H9 (cell line): ENCODE results near the gene DPP3. TPM values are rescaled to one million over a fixed set of nuclear protein-coding genes. Genes with fewer than 3 reads are reported as not detected.

Experiments
- DNase-seq: peaks from one replicate; pipeline ENCODE4 v3.0.0-alpha.2; 2017
- H2AFZ ChIP-seq: one replicate; pipeline ENCODE4 v1.6.1; 2013; ENCODE audit warnings: mild to moderate bottlenecking, low read length, control low read depth, moderate library complexity
- H2AK5ac ChIP-seq: 2 replicates; pipeline ENCODE4 v1.6.1; 2013; ENCODE audit warnings: low read length, control low read depth, mixed read lengths; ENCODE audit not compliant: insufficient read length
- H2BK120ac ChIP-seq: one replicate; pipeline ENCODE4 v1.6.1; 2013; ENCODE audit warnings: low read depth, mild to moderate bottlenecking, low read length, control low read depth, inconsistent platforms; ENCODE audit not compliant: poor library complexity, severe bottlenecking
- H2BK12ac ChIP-seq: 2 replicates; pipeline ENCODE4 v1.6.1; 2013; ENCODE audit warnings: low read length, control low read depth, mixed read lengths, low read depth; ENCODE audit not compliant: insufficient read length
- H2BK15ac ChIP-seq: 2 replicates; pipeline ENCODE4 v1.6.1; 2013; ENCODE audit warnings: low read depth, low read length, control low read depth
- H2BK20ac ChIP-seq: one replicate; pipeline ENCODE4 v1.6.1; 2013; ENCODE audit warnings: low read depth, mild to moderate bottlenecking, low read length, control low read depth, inconsistent platforms; ENCODE audit not compliant: poor library complexity, severe bottlenecking
- H2BK5ac ChIP-seq: 2 replicates; pipeline ENCODE4 v1.6.1; 2013; ENCODE audit warnings: low read length, control low read depth, mixed read lengths; ENCODE audit not compliant: insufficient read length
- H3K14ac ChIP-seq: 2 replicates; pipeline ENCODE4 v1.6.1; 2013; ENCODE audit warnings: low read length, control low read depth; ENCODE audit not compliant: insufficient read depth
- H3K18ac ChIP-seq: 2 replicates; pipeline ENCODE4 v1.6.1; 2013; ENCODE audit warnings: low read depth, mild to moderate bottlenecking, mixed read lengths, low read length, control low read depth; ENCODE audit not compliant: insufficient read length
- H3K23ac ChIP-seq: 2 replicates; pipeline ENCODE4 v1.6.1; 2013; ENCODE audit warnings: low read length, control low read depth, mixed read lengths, low read depth; ENCODE audit not compliant: insufficient read length
- H3K23me2 ChIP-seq: 2 replicates; pipeline ENCODE4 v1.6.1; 2013; ENCODE audit warnings: low read depth, mild to moderate bottlenecking, mixed read lengths, low read length, control low read depth; ENCODE audit not compliant: insufficient read length, poor library complexity, severe bottlenecking
- H3K27ac ChIP-seq: 2 replicates; pipeline ENCODE4 v1.5.1; 2013; ENCODE audit warnings: low read length, control low read depth, mixed read lengths, low read depth; ENCODE audit not compliant: insufficient read length
- H3K27me3 ChIP-seq: 2 replicates; pipeline ENCODE4 v1.6.1; 2013; ENCODE audit warnings: low read length, control low read depth, inconsistent platforms; ENCODE audit not compliant: insufficient read depth
- H3K4ac ChIP-seq: 2 replicates; pipeline ENCODE4 v1.6.1; 2013; ENCODE audit warnings: low read depth, mild to moderate bottlenecking, control low read depth, inconsistent platforms, low read length, moderate library complexity
- H3K4me1 ChIP-seq: 2 replicates; pipeline ENCODE4 v1.6.1; 2013; ENCODE audit warnings: low read length, control low read depth, inconsistent platforms; ENCODE audit not compliant: insufficient read depth
- H3K4me2 ChIP-seq: 2 replicates; pipeline ENCODE4 v1.6.1; 2013; ENCODE audit warnings: low read length, control low read depth, mixed read lengths; ENCODE audit not compliant: insufficient read length, insufficient read depth
- H3K56ac ChIP-seq: 2 replicates; pipeline ENCODE4 v1.6.1; 2013; ENCODE audit warnings: low read depth, mild to moderate bottlenecking, mixed read lengths, low read length, control low read depth; ENCODE audit not compliant: insufficient read length
- H3K79me1 ChIP-seq: 2 replicates; pipeline ENCODE4 v1.6.1; 2013; ENCODE audit warnings: low read depth, mild to moderate bottlenecking, moderate library complexity, low read length, control low read depth, inconsistent platforms; ENCODE audit not compliant: insufficient read depth, poor library complexity, severe bottlenecking
- H3K79me2 ChIP-seq: 2 replicates; pipeline ENCODE4 v1.6.1; 2013; ENCODE audit warnings: low read length, control low read depth, inconsistent platforms; ENCODE audit not compliant: insufficient read depth
- H3K9ac ChIP-seq: 2 replicates; pipeline ENCODE4 v1.6.1; 2013; ENCODE audit warnings: low read length, control low read depth, mixed read lengths; ENCODE audit not compliant: insufficient read length; ENCODE audit errors: extremely low read depth
- H3K9me3 ChIP-seq: one replicate; pipeline ENCODE4 v1.6.1; 2013; ENCODE audit warnings: low read depth, low read length, inconsistent platforms; ENCODE audit not compliant: control insufficient read depth
- H3T11ph ChIP-seq: one replicate; pipeline ENCODE4 v1.6.1; 2013; ENCODE audit warnings: mild to moderate bottlenecking, low read length, control low read depth, inconsistent platforms
- H4K20me1 ChIP-seq: one replicate; pipeline ENCODE4 v1.6.1; 2013; ENCODE audit not compliant: control insufficient read depth, insufficient read length, insufficient read depth
- H4K5ac ChIP-seq: 2 replicates; pipeline ENCODE4 v1.6.1; 2013; ENCODE audit warnings: low read depth, mild to moderate bottlenecking, mixed read lengths, low read length, control low read depth; ENCODE audit not compliant: insufficient read length
- H4K8ac ChIP-seq: replicated peaks from 2 replicates; pipeline ENCODE4 v1.6.1; 2013; ENCODE audit warnings: low read length, control low read depth, mixed read lengths, low read depth; ENCODE audit not compliant: insufficient read length
- H4K91ac ChIP-seq: 2 replicates; pipeline ENCODE4 v1.6.1; 2013; ENCODE audit warnings: low read depth, mild to moderate bottlenecking, moderate library complexity, mixed read lengths, low read length, control low read depth; ENCODE audit not compliant: insufficient read length
- H3K27ac Mint-ChIP-seq, 3 experiments: 2 replicates in 2 of 3; 3 replicates in 1 of 3; pipeline ENCODE4 v1.8.0; 2020 to 2021; ENCODE audit warnings: mixed read lengths in 3 of 3, mild to moderate bottlenecking in 1 of 3, moderate library complexity in 1 of 3
- H3K27me3 Mint-ChIP-seq: 2 replicates; pipeline ENCODE4 v1.8.0; 2021; ENCODE audit warnings: low read depth, mild to moderate bottlenecking, moderate library complexity, mixed read lengths
- H3K36me3 Mint-ChIP-seq, 3 experiments: 2 replicates in 2 of 3; 3 replicates in 1 of 3; pipeline ENCODE4 v1.8.0; 2020 to 2021; ENCODE audit warnings: low read depth in 3 of 3, mixed read lengths in 3 of 3; ENCODE audit not compliant: insufficient read depth in 1 of 3
- H3K4me1 Mint-ChIP-seq, 2 experiments: 2 replicates each; pipeline ENCODE4 v1.8.0; 2020; ENCODE audit warnings: mixed read lengths in 2 of 2
- H3K4me3 Mint-ChIP-seq, 2 experiments: 2 replicates in 1 of 2; 3 replicates in 1 of 2; pipeline ENCODE4 v1.8.0; 2020 to 2021; ENCODE audit warnings: mild to moderate bottlenecking in 2 of 2, mixed read lengths in 2 of 2, moderate library complexity in 1 of 2
- H3K9me3 Mint-ChIP-seq, 2 experiments: 2 replicates in 1 of 2; 3 replicates in 1 of 2; pipeline ENCODE4 v1.8.0; 2020; ENCODE audit warnings: mild to moderate bottlenecking in 2 of 2, mixed read lengths in 2 of 2, moderate library complexity in 1 of 2
- total RNA-seq: library from RNA; stranded (reverse); gene quantifications from 2 replicates; pipeline ENCODE4 v1.2.1, GENCODE V29; 2021
- TF ChIP-seq, protein P1 (sequence below): fragments of 200-600 bp; sonication (generic); conservative IDR thresholded peaks from 3 replicates; pipeline ENCODE4 v1.8.0; 2021; ENCODE audit warnings: antibody characterized with exemption, mild to moderate bottlenecking

The DPP3 gene
- total RNA-seq, 1 experiment from 2014 or later, result 85.3 TPM

- no peaks in the 10 kb centered on the region for H4K20me1 ChIP-seq
- H3K9me3 ChIP-seq, result no peaks in the 10 kb centered on the region
- H3K9me3 Mint-ChIP-seq, result peaks cover 16 to 27% of the 10 kb centered on the region in 2 experiments; a peak in 4 of 5 replicates
- H2BK20ac ChIP-seq, result no peak overlapping the region
- H3K4ac ChIP-seq, result no peak overlapping the region
- no peak overlapping the region for H3K4me3 Mint-ChIP-seq
- peaks cover 0 to 23% (median 7%) of the 10 kb centered on the region in 3 experiments; a peak in 5 of 7 replicates for H3K36me3 Mint-ChIP-seq
- no peak overlapping the region for H2BK120ac ChIP-seq
- no peaks in the 10 kb centered on the region; the same call in 1 of the 2 replicates for H3K4me1 ChIP-seq
- no peak overlapping the region for H4K5ac ChIP-seq
- no peak overlapping the region for H2BK15ac ChIP-seq
- H3K27me3 ChIP-seq, result no peaks in the 10 kb centered on the region
- no peak overlapping the region for H2AK5ac ChIP-seq
- H3K4me1 Mint-ChIP-seq, result peaks cover 12 to 16% of the 10 kb centered on the region in 2 experiments
- H3K56ac ChIP-seq, result no peak overlapping the region
- H2BK12ac ChIP-seq, result no peak overlapping the region
- no peak overlapping the region for H3K27ac ChIP-seq
- no peaks in the 10 kb centered on the region for H3K79me2 ChIP-seq
- no peak overlapping the region for H4K8ac ChIP-seq
- H3K23ac ChIP-seq, result no peak overlapping the region
- no peak overlapping the region for H3T11ph ChIP-seq
- H2AFZ ChIP-seq, result no peak overlapping the region
- no peak overlapping the region for H3K4me2 ChIP-seq
- no peak overlapping the region for H3K14ac ChIP-seq
- H4K91ac ChIP-seq, result no peak overlapping the region
- no peaks in the 10 kb centered on the region for H3K79me1 ChIP-seq
- H2BK5ac ChIP-seq, result no peak overlapping the region
- H3K9ac ChIP-seq, result no peak overlapping the region
- no peak for DNase-seq
- H3K18ac ChIP-seq, result no peak overlapping the region
- TF ChIP-seq, protein P1, sequence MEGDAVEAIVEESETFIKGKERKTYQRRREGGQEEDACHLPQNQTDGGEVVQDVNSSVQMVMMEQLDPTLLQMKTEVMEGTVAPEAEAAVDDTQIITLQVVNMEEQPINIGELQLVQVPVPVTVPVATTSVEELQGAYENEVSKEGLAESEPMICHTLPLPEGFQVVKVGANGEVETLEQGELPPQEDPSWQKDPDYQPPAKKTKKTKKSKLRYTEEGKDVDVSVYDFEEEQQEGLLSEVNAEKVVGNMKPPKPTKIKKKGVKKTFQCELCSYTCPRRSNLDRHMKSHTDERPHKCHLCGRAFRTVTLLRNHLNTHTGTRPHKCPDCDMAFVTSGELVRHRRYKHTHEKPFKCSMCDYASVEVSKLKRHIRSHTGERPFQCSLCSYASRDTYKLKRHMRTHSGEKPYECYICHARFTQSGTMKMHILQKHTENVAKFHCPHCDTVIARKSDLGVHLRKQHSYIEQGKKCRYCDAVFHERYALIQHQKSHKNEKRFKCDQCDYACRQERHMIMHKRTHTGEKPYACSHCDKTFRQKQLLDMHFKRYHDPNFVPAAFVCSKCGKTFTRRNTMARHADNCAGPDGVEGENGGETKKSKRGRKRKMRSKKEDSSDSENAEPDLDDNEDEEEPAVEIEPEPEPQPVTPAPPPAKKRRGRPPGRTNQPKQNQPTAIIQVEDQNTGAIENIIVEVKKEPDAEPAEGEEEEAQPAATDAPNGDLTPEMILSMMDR, result no peak
- no peak overlapping the region for H3K27ac Mint-ChIP-seq
- peaks cover 14% of the 10 kb centered on the region for H3K27me3 Mint-ChIP-seq
- peaks cover 6% of the 10 kb centered on the region for H3K23me2 ChIP-seq
Measured at GRCh38 chr11:66462010-66462409, 18.2 kb upstream of the DPP3 start.
